Transverse colon (tissue), 4 donors: Measurements from ENCODE around the gene MYO9A.

Experiments
- EP300 ChIP-seq: sonication (generic); formaldehyde crosslinking; IDR thresholded peaks from one replicate; pipeline ENCODE4 v1.6.1; 2017; ENCODE audit warnings: antibody characterized with exemption, low read depth
- POLR2A ChIP-seq: fragments of 450-650 bp; IDR thresholded peaks from one replicate; pipeline ENCODE4 v1.6.1; 2016; ENCODE audit warnings: antibody characterized with exemption, mild to moderate bottlenecking, moderate library complexity
- POLR2AphosphoS5 ChIP-seq, 3 donors: sonication (generic); formaldehyde crosslinking; IDR thresholded peaks; one replicate each; pipeline ENCODE4 v1.6.1; 2016; ENCODE audit warnings: antibody characterized with exemption in 3 of 3
- TF ChIP-seq, protein P1 (sequence below), 5 experiments: fragments of 200-600 bp in 3 of 5; fragments of 450-650 bp in 2 of 5; sonication (generic) in 3 of 5; IDR thresholded peaks; 1 replicate in 2 of 5; 2 replicates in 3 of 5; pipeline ENCODE4 v1.5.1; 2016 to 2017; ENCODE audit warnings: antibody characterized with exemption in 5 of 5, inconsistent platforms in 3 of 5, mild to moderate bottlenecking in 2 of 5, moderate library complexity in 1 of 5

DNA sequence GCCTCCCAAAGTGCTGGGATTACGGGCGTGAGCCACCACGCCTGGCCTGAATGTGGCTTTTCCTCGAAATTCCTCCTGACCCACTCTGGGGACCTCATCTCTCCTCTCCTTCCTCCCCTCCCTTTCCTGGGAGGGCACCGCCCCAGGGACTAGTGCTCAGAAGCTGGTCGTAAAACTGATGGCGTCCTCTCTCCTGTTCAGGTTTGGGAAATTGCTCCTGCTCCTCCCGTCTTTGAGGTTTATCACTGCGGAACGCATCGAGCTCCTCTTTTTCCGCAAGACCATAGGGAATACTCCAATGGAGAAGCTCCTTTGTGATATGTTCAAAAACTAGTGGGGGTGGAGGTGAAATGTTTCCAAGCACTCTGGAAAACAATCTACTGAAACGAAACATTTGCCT lies 300.6 kb downstream of the MYO9A start:
- TF ChIP-seq POLR2A (no peak), EP300 (no peak), POLR2AphosphoS5 (IDR thresholded peaks at IDR 0.05) (no peak)
- TF ChIP-seq, protein P1, sequence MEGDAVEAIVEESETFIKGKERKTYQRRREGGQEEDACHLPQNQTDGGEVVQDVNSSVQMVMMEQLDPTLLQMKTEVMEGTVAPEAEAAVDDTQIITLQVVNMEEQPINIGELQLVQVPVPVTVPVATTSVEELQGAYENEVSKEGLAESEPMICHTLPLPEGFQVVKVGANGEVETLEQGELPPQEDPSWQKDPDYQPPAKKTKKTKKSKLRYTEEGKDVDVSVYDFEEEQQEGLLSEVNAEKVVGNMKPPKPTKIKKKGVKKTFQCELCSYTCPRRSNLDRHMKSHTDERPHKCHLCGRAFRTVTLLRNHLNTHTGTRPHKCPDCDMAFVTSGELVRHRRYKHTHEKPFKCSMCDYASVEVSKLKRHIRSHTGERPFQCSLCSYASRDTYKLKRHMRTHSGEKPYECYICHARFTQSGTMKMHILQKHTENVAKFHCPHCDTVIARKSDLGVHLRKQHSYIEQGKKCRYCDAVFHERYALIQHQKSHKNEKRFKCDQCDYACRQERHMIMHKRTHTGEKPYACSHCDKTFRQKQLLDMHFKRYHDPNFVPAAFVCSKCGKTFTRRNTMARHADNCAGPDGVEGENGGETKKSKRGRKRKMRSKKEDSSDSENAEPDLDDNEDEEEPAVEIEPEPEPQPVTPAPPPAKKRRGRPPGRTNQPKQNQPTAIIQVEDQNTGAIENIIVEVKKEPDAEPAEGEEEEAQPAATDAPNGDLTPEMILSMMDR (IDR thresholded peaks at IDR 0.05), result no peak
